ENCODE measurements around the gene BTBD9. TPM values are rescaled to one million over a fixed set of nuclear protein-coding genes. Genes with fewer than 3 reads are reported as not detected.

Gene BTBD9
- total RNA-seq, 1 experiment from 2014 or later, result 8.9 TPM

- H3K79me2 ChIP-seq (ENCODE audit: insufficient read depth, low read length), result no peaks in the 10 kb centered on the region
- H3K36me3 Mint-ChIP-seq (ENCODE audit: insufficient read depth in 1 of 3, low read depth in 3 of 3), result no peaks in the 10 kb centered on the region
- no peak overlapping the region for H2AK5ac ChIP-seq (ENCODE audit: insufficient read length, low read length)
- H3K18ac ChIP-seq (ENCODE audit: insufficient read length, low read depth, low read length), result no peak overlapping the region
- H3K27me3 ChIP-seq (ENCODE audit: insufficient read depth, low read length), result no peaks in the 10 kb centered on the region
- no peak overlapping the region for H3K4me3 Mint-ChIP-seq
- H3K27ac Mint-ChIP-seq, result peak overlapping the region in 1 of 3 experiments; percentile 61; a peak in 1 of 7 replicates
- no peaks in the 10 kb centered on the region for H4K20me1 ChIP-seq (ENCODE audit: control insufficient read depth, insufficient read depth, insufficient read length)
- H3K23ac ChIP-seq (ENCODE audit: insufficient read length, low read depth, low read length), result no peak overlapping the region
- H3K4me1 Mint-ChIP-seq, result peaks cover 15 to 16% of the 10 kb centered on the region in 2 experiments
- no peak overlapping the region for H2AFZ ChIP-seq (ENCODE audit: low read length)
- no peak overlapping the region for H2BK20ac ChIP-seq (ENCODE audit: low read depth, low read length, poor library complexity, severe bottlenecking)
- no peak overlapping the region for H4K91ac ChIP-seq (ENCODE audit: insufficient read length, low read depth, low read length)
- no peak overlapping the region for H2BK120ac ChIP-seq (ENCODE audit: low read depth, low read length, poor library complexity, severe bottlenecking)
- no peak overlapping the region for H2BK5ac ChIP-seq (ENCODE audit: insufficient read length, low read length)
- no peak overlapping the region for H4K5ac ChIP-seq (ENCODE audit: insufficient read length, low read depth, low read length)
- no peak overlapping the region for H2BK15ac ChIP-seq (ENCODE audit: low read depth, low read length)
- H3K56ac ChIP-seq (ENCODE audit: insufficient read length, low read depth, low read length), result no peak overlapping the region
- WGBS (ENCODE audit: extremely low coverage, insufficient read length, low lambda C conversion rate), result no CpG with 5 or more reads among the region's 4 CpGs
- DNase-seq, result no peak
- H3K4me1 ChIP-seq (ENCODE audit: insufficient read depth, low read length), result 0 out of 2 replicates have a peak, but pooled peaks cover 3% of the 10 kb centered on the region
- H3K4me2 ChIP-seq (ENCODE audit: insufficient read depth, insufficient read length, low read length), result no peak overlapping the region
- no peak overlapping the region for H3K14ac ChIP-seq (ENCODE audit: insufficient read depth, low read length)
- no peaks in the 10 kb centered on the region for H3K23me2 ChIP-seq (ENCODE audit: insufficient read length, low read depth, low read length, poor library complexity, severe bottlenecking)
- no peaks in the 10 kb centered on the region for H3K9me3 Mint-ChIP-seq
- H3K27ac ChIP-seq (ENCODE audit: insufficient read length, low read depth, low read length), result no peak overlapping the region
- no peak overlapping the region for H3K4ac ChIP-seq (ENCODE audit: low read depth, low read length)
- no peaks in the 10 kb centered on the region for H3K27me3 Mint-ChIP-seq (ENCODE audit: low read depth)
- no peaks in the 10 kb centered on the region for H3K9me3 ChIP-seq (ENCODE audit: control insufficient read depth, low read depth, low read length)
- H4K8ac ChIP-seq (replicated peaks; ENCODE audit: insufficient read length, low read depth, low read length), result no peak overlapping the region
- no peak overlapping the region for H3T11ph ChIP-seq (ENCODE audit: low read length)
- no peak overlapping the region for H2BK12ac ChIP-seq (ENCODE audit: insufficient read length, low read depth, low read length)
- no peaks in the 10 kb centered on the region for H3K79me1 ChIP-seq (ENCODE audit: insufficient read depth, low read depth, low read length, poor library complexity, severe bottlenecking)
- no peak for TF ChIP-seq CTCF (conservative IDR thresholded peaks at IDR 0.05)
- H3K9ac ChIP-seq (ENCODE audit: extremely low read depth, insufficient read length, low read length), result no peak overlapping the region
Measured at GRCh38 chr6:38207375-38207774, 432.4 kb downstream of the BTBD9 start.

Measured in H9 (cell line).